ENCODE results near the gene LRRC75A.
"Not testable (repeated sequence)": the region's sequence is repeated elsewhere in the genome, so short reads cannot be mapped to it uniquely, and the experiment has no call there.

Gene LRRC75A

GRCh38 chr17:16395887-16396286 is 96.1 kb downstream of the LRRC75A start:
- DNase-seq: not testable (repeated sequence)

- DNase-seq: not testable (repeated sequence)
These were observed 99.5 kb downstream of the LRRC75A start for GRCh38 chr17:16392491-16392890.
